NCI-H226 (cell line): Measurements from ENCODE around the gene SMIM12.
"Not testable (repeated sequence)": the region's sequence is repeated elsewhere in the genome, so short reads cannot be mapped to it uniquely, and the experiment has no call there.

Experiments
- DNase-seq: peaks from one replicate; pipeline ENCODE4 v3.0.0-alpha.2; 2015

SMIM12 gene

GRCh38 chr1:34842073-34842472, 17.5 kb downstream of the SMIM12 start:
- no peak for DNase-seq

- DNase-seq: no peak
Observed at GRCh38 chr1:34840426-34840825, 19.1 kb downstream of the SMIM12 start.

GRCh38 chr1:34839526-34840305, 19.8 kb downstream of the SMIM12 start:
- DNase-seq: no peak

GRCh38 chr1:34833711-34834110, 25.8 kb downstream of the SMIM12 start:
- no peak for DNase-seq

- DNase-seq: no peak
Observed at GRCh38 chr1:34831721-34832246, 27.8 kb downstream of the SMIM12 start.

DNA sequence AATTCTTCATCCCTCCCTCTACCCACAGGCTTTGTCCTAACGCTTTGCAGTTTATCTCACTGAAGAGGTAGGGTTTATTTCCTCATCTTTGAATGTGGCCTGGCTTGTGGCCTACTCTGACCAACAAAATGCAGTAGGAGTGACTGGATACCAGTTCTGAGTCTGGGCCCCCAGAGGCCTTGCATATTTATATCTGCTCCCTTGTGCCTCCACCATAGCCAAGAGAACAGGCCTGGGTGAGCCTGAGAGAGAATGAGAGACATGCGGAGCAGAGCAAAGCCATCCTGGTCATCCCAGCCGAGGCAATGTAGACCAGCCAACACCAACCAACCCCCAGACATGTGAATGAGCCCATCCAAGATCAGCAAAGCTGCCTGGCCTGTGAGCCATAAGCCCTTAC, 30.3 kb downstream of the SMIM12 start:
- DNase-seq: no peak

DNA sequence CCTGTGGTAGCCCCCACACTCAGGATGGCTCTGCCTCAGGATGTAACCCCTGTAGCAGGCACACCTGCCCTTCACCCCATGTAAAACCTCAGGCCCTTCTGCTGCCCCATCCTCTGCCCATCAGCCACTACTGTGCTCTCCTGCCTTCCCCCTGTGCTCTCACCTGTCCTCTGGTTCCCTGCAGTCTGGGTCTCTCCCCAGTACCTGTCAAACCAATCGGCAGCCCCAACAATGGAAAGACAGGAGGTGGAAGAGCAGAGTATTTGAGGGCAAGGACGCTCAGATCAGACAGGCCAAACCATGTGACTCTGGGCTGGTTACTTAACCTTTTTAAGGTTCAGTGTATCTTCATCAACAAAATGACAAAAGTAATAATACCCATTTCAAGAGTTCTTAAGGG, 30.9 kb downstream of the SMIM12 start:
- DNase-seq: no peak

- DNase-seq: no peak
Observed at GRCh38 chr1:34827341-34827941, 32.1 kb downstream of the SMIM12 start.

DNA sequence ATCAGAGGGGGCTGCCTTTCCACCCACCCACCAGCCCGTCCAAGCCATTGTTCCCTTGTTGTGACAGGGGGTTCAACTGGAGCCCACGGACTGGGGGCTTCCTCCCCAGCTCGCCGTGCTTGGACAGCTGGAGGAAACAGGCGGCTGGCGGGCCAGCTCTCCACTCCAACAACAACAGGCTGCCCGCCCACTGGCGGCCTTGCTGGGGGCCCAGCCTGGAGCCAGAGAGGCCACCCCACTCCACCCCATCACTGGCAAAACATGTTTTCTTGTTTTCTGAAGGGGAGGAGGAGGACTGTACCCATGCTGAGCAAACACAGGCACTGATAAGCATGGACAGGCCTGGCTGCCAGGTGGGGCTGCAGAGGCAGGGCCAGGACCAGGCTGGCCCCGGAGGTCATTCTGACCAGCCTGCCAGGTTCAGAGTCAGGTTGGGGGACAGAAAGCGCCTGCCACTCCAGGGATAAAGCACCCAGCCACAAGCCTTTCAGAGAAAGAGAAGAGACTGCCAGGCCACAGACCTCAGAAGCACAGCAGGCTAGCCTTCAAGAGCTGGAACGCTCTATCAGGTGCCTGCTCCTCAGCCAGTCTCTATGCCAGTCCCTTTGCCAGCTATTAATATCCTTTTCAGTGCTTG, 34.0 kb downstream of the SMIM12 start:
- DNase-seq: no peak

GRCh38 chr1:34824817-34825454, 34.6 kb downstream of the SMIM12 start:
- no peak for DNase-seq

DNA sequence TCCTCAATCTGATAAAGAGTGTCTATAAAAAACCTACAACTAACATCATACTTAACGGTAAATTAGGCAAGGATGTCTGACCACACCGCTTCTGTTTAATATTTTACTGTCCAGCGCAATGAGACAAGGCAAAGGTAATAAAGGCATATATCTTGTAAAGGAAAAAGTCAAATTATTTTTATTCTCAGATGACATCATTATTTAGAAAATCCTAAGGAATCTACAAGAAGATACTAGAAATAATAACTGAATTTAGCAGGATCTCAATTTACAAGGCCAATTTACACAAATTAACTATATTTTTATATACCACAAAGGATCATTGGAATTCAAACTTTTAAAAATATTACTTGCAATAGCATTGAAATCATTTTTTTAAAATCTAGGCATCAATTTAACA, 37.3 kb downstream of the SMIM12 start:
- no peak for DNase-seq

DNA sequence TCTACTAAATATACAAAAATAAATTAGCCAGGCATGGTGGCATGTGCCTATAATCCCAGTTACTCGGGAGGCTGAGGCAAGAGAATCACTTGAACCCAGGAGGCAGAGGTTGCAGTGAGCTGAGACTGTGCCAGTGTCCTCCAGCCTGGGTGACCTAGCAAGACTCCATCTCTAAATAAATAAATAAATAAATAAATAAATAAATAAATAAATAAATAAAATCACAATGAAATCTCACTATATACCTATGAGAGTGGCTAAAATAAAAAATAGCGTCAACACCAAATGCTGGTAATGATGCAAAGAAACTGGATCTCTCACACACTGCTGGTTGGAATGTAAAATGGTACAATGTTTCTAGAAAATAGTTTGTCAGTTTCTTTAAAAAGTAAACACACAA, 40.7 kb downstream of the SMIM12 start:
- not testable (repeated sequence) for DNase-seq

DNA sequence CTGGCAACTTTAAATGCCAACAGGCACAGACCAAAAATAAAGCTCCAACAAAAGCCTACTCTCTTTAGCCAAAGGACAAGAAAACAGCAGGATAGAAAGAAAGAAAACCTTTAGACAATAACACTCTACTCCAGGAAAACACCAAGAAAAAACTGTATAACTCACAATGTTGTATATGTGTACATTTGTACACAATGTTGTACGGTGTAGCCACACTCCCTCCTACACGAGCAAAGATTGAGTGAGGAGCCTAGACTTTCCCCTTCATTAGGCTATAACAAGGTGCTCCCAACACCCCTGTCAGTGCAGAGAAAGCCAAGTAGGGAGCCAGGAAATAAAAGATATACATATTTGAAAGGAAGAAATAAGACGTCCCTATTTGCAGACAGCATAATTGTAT, 42.8 kb downstream of the SMIM12 start:
- DNase-seq: no peak

GRCh38 chr1:34816332-34816731, 43.2 kb downstream of the SMIM12 start:
- no peak for DNase-seq

GRCh38 chr1:34810781-34811180, 48.8 kb downstream of the SMIM12 start:
- DNase-seq: not testable (repeated sequence)

DNA sequence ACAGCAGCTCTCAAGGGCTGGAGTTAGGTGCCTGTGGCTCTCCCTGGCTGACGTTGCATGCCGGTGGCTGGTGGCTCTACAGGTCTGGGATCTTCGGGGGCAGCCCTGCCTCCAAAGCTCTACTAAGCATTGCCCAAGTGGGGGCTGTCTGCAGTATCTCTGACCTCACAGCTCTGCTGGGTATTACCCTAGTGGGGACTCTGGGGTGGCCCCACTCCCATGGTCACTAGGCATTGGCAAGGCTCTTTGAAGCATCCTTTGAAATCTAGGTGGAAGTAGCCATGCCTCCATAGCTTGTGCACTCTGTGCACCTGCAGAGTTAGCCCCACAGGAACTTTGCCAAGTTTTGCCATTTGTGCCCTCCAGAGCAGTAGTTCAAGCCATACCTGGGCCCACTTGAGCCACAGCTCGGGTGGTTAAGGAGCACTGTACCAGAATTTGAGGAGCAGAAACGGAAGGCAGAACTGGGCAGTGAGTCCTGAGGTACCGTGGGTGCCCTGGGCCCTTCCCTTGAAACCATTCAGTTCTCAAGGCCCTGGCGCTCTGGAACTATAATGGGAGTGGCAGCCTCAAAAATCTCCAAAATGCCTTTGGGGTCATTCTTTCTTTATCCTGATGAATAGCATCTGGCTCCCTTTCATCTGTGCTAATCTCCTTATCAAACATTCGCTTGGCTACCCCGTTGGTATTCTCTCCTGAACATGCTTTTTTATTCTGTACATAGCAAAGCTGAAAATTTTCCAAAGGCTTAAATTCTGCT, 51.3 kb downstream of the SMIM12 start:
- no peak for DNase-seq

GRCh38 chr1:34806396-34806795, 53.2 kb downstream of the SMIM12 start:
- DNase-seq: peak; percentile 20

DNA sequence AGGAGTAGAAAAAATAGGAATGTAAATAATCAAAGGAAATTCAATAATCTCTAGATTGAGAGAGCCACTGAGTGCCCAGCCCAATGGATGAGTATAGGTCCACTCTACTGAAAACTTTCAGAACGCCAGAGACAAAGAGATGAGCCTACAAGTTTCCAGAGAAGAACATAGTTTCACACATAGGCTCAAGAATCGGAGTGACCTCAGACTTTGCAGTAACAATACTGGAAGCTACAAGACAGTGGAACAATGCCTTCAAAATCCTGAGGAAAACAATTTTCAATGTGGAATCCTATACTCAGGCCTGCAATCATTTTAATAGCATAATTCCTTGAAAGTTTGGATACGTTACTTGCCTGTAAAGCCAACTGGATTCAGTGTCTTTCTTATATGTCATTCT, 55.8 kb downstream of the SMIM12 start:
- no peak for DNase-seq
